HPDE6-E6E7 (cell line): ENCODE data around the gene TEX48.

Experiments used
- DNase-seq: peaks from one replicate; pipeline ENCODE4 v3.0.0; 2011; ENCODE audit warnings: missing footprints; ENCODE audit errors: extremely low spot score

Gene TEX48

GRCh38 chr9:114666851-114667250 lies 15.1 kb downstream of the TEX48 start:
- DNase-seq: no peak

DNA sequence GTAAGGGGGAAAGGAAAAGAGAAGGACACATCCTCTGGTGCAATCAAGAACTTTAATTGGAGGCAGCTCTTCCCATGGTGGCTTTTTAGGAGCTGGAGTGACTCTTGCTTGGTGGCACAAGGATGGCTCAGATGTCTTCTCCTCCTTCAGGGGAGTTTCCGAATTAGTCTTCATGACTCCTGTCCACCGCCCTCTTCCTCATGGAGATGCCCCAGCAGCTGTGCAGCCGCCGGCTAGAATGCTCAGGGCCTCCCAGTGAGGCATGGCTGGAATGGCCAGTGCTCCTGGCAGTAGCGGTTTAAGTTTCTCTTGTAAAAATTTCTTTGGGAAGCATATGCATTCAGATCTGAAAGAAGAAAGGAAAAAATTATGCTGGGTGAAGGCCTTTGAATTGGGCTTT lies 15.6 kb downstream of the TEX48 start:
- no peak for DNase-seq

DNA sequence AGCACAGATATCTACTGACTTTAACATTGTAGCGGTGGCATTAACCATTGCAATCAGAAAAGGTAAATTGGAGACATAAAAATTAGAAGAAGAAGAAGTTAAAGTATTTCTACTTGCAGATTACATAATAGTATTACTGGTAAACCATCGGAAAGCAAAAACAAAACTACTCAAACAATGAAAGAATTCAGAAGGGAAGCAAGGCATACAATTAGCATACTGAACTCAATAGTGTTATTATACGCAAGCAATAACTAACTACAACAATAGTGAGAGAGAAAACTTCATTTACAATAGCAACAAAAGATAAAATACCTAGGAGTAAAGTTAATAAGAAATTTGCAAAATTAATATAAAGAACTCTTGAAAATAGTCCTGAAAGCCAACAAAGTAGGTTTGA lies 17.8 kb downstream of the TEX48 start:
- no peak for DNase-seq

DNA sequence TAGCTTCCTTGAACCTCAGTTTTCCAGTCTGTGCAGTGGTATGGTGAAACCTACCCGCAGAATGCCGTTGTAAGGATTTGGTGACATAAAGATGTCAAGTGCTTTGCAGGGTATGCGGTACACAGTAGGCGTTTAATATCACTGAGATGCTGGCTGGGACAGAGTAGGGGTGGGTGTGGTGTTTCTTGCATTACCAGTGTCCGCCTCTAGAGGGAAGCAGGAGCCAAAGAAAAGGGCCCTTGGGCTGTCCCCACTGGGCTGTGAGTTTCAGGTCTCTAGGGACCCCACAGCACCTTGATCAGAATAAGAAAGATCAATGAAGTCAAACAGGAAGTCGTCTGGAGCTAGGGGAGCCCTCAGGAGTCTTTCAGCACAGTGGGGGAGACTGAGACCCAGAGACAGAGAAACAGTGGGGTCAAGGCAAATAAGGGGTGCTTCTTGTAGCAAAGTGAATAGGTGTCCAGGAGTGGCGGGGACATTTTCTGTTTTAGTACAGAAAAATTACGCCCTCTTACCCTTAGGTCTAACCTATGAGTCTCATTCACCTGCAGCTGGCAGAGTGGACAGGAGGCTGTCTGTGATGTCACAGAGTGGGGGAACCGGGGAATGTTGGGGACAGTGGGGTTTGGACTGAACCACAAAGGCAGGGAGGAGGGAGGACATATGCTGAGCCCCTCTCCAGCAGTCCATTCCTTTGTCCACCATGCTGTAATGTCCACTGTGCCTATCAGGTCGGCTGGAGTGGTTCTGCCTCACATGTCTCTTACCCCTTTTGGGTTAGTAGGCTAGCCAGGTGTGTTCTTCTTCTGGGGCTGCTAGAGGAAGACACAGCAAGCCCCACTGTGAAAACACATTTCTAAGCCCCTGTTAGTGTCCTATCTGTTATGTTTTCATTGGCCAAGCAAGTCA lies 19.7 kb downstream of the TEX48 start:
- DNase-seq: peak; percentile 83

DNA sequence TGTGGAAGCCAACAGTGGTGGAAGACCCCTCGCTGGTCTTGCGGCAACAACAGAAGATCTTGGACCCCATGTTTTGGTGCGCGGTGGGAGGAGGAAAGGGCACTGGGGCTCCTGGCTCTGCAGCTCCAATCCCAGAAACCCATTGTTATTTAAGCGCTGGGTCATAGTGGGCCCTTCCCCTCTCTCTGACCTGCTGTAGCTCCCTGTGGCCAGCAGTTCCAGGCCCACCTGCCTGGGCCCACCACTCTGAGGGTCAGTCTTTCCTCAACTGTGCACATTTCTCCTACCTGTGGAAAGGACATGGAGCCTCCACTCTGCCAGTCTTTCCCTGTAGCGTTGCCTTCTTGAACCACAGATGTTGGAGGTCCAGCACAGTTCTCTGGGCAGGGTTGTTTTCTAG lies 24.3 kb downstream of the TEX48 start, which contains the start of gene TEX53:
Gene TEX53, minus strand, starts transcription at position 101 of the 400 bp plus-strand sequence. Its CDS starts 31 bp downstream, at position 70.
- no peak for DNase-seq

GRCh38 chr9:114656301-114656700 lies 25.7 kb downstream of the TEX48 start:
- no peak for DNase-seq

DNA sequence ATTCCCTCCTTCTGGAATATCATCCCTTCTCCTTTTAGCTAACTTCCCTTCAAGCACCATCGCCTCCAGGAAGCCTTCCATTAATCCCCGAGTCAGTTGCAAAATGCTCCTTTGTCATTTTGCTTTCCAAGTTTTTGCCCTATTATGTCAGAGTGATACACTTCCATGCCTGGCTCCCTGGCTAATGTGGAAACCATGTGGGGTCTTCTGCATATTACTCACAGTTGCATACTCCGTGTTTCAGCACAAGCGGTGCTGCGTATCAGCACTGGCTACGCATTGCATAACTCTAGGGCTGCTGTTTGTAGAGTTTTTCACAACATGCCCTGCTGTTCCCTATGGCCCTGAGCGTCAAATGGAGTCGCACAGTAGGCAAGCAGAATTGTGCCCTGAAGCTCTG lies 26.3 kb downstream of the TEX48 start:
- no peak for DNase-seq

DNA sequence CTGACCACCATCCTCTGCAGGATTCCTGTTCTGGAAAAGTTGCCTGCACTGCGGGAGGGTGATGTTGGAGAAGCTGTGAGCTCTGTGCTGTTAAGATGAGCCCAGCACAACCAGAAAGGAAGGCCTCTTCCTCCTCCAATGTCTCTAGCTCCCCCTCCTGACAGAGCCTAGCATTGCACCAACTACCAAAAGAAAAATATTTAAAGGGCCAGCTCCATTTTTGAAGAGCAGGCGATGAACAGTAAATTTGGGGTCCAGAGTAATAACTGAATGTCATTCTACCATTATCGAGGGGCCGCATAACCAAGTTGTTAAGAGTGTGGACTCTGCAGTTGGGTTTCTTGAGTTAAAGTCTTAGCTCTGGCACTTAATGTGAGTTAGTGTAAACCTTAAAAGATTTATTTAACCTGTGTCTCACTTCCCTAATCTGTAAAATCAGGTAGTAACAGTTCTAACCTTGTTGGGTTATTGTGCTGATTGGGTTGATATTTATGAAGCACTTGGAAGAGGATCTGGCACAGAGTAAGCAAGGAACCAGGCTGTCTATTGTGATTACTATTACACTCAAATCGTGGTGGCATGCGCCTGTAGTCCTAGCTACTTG lies 28.3 kb downstream of the TEX48 start:
- peak; percentile 62 for DNase-seq

- DNase-seq: no peak
These were observed 29.0 kb downstream of the TEX48 start for GRCh38 chr9:114652776-114653555.

DNA sequence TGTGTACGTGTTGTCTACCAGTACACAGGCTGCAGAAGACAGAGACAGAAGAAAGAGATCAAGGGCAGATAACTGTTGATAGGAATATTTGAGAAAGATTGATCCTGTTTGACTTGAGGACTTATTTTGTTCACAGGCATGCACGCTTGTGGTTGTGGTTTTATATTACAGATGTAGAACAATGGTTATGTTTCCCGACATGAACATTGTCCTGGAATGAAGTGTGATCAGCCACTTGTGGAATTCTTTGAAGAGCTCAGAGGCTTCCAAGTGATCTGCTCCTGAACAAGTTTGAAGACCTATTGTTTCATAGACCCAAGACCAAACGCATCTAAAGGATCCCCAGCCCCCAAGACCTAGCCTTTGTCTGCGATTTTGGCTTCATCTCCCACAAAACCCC lies 38.1 kb downstream of the TEX48 start:
- DNase-seq: no peak

DNA sequence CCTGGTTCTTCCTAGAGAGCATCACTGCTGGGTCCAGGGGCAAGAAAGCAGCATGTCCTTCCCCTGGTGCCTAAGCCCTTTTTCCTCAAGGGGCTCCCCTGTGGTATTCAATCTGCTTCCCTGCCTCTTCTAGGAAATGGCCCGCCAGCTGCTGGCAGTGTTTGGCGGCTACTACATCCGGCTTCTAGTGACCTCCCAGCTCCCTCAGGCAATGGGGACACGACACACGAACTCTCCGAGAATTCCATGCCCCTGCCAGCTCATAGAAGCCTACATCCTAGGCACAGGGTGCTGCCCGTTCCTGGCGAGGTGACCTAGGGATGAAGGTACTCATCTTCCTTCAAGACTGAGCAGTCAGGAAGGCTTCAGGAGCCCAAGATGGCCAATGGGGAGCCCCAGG lies 39.0 kb downstream of the TEX48 start:
- no peak for DNase-seq

GRCh38 chr9:114641967-114642366 lies 40.0 kb downstream of the TEX48 start:
- no peak for DNase-seq

GRCh38 chr9:114638404-114638803 lies 43.6 kb downstream of the TEX48 start:
- DNase-seq: no peak

- no peak for DNase-seq
These were observed 47.6 kb downstream of the TEX48 start for GRCh38 chr9:114634387-114634786.

- DNase-seq: no peak
These were observed 48.4 kb downstream of the TEX48 start for GRCh38 chr9:114633438-114634089.

- no peak for DNase-seq
These were observed 50.8 kb downstream of the TEX48 start for GRCh38 chr9:114631166-114631565.

DNA sequence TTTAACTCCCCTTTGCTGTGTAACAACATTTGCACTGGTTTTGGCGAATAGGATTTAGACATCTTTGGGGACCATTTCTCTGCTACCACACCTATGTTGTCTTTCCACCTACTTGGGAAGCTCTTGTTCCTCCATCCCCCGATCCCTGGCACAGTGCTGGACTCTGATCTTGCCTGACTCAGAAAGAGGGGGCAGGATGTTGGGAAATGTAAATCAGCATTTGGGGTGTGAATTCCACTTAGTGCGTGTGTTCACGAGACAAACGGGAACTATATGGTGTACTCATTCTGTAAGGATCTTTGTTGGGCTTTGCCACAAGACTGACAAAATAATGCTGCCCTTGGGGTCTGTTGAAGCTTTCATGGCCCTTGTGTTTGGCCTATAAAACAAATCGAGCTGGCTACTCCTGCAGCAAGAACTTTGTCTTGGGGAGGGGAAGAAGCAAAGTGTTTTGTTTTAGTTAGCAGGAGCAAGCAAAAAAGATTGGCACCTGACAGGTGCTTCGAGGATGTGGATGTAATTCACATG lies 52.4 kb downstream of the TEX48 start:
- no peak for DNase-seq

DNA sequence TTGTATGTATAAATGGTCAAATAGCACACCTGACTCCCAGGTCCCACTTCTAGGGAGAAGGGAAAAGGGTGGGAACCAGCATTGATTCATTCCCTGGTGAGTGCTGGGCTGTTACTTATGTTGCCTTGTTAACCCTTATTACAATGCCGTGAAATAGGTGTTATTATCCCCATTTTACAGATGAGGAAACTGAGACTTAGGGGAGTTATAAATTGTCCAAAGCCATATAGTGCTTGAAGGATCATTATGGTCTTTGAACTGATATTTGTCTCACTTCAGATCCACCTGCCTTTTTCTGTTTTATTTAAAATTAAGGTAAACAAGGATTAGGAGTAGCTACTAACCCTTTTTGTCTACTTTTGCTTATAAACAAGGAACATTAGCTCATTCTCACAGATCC lies 54.4 kb downstream of the TEX48 start:
- no peak for DNase-seq

- DNase-seq: no peak
These were observed 55.5 kb downstream of the TEX48 start for GRCh38 chr9:114626415-114627020.

DNA sequence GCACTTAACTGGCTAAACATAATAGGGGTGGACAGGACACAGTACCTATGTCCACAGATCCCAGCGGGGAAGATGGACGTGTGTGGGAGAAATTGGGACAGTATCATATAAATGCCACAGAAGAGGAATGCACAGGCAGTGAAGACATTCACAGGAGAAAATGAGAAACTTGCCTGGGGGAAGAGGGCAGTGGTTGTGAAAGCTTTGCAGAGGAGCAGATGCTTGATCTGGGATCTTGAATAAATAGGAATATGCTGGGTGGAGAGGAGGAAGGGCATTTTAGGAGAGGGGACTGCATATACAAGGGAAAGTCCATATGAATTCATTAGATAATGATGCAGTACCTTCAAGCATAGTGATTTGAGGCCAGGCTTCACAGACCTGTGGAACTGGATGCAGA lies 57.3 kb downstream of the TEX48 start:
- DNase-seq: no peak

- no peak for DNase-seq
These were observed 59.9 kb downstream of the TEX48 start for GRCh38 chr9:114621975-114622609.
